Body of pancreas (tissue), 4 donors: ENCODE results near the gene ZNF787.

Experiments used
- CTCF ChIP-seq, 7 experiments: fragments of 450-650 bp in 4 of 7; fragments of 200-600 bp in 3 of 7; sonication (generic) in 3 of 7; IDR thresholded peaks; one replicate each; pipeline ENCODE4 v1.5.1; 2016 to 2019; ENCODE audit warnings: antibody characterized with exemption in 7 of 7
- POLR2A ChIP-seq, 3 donors: fragments of 450-650 bp; IDR thresholded peaks; one replicate each; pipeline ENCODE4 v1.6.1; 2016; ENCODE audit warnings: antibody characterized with exemption in 3 of 3, mild to moderate bottlenecking in 2 of 3

GRCh38 chr19:56121180-56122167 is at the start of gene ZNF787:
- TF ChIP-seq CTCF (IDR thresholded peaks at IDR 0.05) (peak in 1 of 7 experiments; percentile 4), POLR2A (IDR thresholded peaks at IDR 0.05) (peak; percentile 39 to 73 (median 70))
